ENCODE measurements around the gene PAK1.
"Not testable (repeated sequence)": the region's sequence is repeated elsewhere in the genome, so short reads cannot be mapped to it uniquely, and the experiment has no call there.

Gene PAK1

DNA sequence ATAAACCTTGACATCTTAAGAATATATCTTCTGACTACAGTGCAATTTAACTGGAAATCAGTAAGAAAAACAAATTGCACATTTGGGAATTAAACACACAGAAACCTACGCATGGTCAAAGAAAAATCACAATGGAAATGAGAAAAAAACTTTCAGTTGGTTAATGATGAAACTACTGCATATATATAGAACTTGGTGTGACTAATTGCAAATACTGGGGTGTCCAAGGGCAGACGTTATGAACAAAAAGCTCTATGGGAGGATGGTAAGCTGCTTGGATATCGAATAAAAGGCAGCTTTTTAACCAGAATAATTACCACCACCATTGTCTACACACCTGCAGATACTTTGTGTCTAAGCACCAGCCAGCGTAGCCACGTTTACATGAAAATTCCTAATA is 173.2 kb downstream of the PAK1 start:
- no peak for DNase-seq

DNA sequence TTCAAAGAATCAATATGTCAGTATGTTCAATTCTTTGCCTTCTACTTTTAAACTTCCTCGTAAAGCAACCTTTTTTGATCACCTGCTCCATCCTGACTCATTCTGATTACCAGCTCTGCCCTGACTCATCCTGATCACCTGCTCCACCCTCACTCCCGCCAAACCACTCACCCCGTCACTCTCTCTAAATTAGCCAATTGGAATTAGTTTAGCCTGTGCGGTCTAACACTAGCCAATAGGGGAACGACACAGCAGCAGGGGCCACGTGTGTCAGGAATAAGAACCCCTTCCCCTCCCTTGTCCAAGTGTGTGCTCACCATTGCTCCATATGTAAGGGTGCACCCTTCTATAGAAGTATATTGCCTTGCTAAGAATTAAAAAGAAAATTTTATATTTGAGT is 173.9 kb downstream of the PAK1 start:
- DNase-seq: not testable (repeated sequence)

DNA sequence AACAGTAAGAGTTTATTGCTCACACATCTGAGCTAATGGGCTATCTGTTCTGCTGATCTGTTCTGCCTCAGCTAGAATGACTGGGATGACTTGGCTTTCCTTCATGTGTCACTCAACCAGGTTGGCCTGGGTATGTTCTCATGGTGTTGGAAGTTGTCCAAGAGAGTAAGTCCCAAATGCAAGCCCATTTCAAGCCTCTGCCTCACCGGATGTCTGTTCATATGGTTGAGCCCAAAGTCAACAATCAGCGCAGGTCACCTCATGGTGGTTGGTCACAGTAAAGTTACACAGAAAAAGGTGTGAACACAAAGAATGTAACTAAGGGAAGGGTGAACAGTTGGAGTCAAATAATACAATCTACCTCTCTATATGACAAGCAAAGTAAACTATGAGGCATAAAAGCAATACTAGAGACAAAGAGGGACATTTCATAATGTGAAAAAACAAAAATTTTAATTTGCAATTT is 174.3 kb downstream of the PAK1 start:
- DNase-seq: no peak

DNA sequence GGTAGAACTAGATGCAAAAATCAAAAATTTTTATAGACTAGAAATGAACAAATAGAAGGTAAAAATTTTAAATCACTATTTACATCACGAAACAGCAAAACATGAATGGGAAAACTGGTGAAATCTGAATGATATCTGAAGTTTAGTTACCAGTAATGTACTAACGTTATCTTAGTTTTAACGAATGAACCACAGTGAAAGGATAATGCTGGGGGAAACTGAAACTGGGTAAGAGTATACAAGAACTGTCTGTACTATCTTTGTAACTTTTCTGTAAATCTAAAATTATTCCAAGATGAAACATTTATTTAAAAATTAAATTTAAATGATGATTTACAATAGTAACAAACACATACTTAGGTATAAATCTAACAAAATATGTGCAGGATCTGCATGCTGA is 179.9 kb downstream of the PAK1 start:
- DNase-seq: no peak

DNA sequence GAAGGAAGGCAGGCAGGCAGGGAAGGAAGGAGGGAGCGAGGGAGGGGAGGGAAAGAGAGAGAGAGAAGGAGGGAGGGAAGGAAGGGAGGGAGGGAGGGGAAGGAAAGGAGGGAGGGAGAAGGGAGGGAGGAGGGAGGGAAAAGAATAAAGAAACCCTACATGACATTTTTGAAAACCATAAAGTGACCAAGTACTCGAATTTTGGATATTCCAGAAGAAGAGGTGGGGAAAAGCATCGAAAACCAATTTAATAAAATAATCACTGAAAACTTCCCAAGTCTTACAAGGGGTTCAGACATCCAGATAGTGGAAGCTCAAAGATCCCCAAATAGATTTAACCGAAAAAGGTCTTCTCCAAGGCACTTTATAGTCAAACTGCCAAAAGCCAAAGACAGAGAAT is 184.2 kb downstream of the PAK1 start:
- no peak for DNase-seq

DNA sequence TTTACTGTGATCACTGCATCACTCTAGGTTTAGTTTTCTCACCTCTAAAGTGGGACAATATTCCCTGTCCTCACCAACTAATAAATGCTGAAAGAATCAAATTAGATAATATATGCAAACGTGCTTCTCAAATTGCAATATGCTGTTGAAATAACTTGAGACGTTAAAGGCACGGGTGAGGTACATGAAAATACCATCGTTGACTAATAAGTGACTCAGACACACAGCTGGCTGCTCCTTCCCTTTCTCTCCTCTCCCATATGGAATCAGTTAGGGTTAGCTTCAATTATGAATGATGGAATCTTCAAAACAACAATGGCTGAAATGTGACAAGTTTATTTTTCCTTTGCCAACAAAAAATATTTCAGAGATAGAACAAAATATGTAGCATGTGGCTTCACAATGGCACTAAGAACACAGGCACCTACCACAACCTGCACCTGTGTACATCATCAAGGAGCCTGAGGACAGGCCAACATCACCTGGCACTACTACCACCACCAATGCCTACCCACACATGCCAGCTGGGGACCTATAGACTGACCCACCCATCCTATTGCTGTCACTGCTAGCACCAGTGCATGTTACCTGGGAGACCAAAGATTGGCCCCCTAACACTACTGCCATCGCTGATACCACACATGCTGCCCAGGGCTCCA is 186.2 kb downstream of the PAK1 start:
- no peak for DNase-seq

DNA sequence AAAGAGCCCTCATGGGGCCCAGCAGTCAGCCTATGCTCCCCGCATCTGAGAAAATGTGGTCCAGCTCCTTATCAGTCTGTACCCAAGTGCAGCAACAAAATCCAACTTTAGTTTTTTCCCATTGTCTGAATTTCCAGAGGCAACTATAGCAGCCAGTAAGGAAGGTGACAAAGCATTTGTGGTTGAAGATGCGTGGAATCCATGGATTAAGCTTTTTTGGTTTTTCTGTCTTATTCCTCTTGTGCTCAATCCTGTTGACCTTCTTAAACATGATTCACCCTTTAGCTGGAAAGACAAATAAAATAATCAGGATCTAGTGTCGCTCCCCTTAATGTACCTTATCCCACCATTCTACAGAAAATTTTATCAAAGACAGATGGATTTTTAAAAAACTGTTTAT is 186.8 kb downstream of the PAK1 start:
- no peak for DNase-seq

DNA sequence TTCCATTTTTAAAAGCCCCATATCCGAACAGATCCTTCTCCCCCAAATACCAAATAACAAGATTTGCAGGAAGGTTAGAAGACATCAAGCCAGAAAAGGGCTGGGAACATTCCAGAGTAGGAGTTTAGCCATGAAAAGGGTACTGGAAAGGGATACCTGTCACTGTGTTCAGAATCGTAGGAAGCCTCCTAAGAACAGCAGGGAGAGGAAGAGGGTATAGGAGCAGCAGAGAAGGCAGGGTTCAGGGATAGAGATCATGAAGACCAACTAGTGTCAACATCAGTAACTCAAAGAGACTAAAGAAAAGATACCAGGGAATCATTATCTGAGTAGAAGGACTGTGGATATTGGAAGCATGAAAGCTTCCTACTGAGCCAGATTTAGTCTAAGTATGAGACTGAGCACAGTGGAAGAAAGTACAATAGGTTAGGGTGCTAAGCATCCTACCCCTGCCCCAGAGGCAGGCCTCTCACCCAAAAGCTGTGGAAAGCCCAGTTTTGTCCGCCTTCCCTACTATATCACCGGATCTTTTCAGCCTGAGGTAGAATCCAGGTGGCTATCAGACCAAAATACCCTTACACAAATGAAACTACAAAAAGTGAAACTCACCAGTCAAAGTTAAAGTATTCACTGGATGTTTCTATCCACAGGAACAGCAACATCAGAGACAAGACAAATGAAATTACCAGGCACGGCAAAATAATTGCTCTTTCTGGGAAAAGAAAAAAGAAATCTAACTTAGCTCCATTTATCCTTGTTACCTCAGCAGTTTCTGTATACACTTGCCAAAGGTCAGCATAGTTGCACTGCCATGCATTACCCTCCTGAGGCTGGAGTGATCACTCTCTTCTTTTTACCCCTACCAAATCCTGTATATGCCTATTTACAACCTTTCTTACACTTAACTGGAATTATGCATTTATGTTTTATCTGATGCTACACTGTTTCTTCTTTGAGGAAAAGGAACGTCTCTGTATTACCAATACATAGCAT is 189.1 kb downstream of the PAK1 start:
- no peak for DNase-seq

DNA sequence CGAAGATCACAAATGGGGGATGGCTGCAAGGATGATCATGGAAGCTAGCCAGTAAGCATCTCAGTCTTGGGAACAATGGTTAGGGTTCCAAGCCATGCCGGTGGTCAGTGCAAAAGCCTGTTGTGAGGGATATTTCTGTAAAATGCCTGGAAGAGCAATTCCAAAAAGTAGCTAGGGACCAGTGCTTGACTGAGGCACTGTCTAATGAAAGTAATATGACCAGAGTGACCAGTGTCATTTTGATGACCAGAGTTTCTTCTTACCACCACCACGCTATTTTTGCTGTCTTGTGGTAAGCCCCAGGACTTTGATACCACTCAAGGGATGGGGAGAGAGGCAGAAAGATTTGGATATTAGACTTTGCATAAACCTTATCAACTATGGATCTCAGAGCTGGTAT is 190.8 kb downstream of the PAK1 start:
- DNase-seq: no peak

DNA sequence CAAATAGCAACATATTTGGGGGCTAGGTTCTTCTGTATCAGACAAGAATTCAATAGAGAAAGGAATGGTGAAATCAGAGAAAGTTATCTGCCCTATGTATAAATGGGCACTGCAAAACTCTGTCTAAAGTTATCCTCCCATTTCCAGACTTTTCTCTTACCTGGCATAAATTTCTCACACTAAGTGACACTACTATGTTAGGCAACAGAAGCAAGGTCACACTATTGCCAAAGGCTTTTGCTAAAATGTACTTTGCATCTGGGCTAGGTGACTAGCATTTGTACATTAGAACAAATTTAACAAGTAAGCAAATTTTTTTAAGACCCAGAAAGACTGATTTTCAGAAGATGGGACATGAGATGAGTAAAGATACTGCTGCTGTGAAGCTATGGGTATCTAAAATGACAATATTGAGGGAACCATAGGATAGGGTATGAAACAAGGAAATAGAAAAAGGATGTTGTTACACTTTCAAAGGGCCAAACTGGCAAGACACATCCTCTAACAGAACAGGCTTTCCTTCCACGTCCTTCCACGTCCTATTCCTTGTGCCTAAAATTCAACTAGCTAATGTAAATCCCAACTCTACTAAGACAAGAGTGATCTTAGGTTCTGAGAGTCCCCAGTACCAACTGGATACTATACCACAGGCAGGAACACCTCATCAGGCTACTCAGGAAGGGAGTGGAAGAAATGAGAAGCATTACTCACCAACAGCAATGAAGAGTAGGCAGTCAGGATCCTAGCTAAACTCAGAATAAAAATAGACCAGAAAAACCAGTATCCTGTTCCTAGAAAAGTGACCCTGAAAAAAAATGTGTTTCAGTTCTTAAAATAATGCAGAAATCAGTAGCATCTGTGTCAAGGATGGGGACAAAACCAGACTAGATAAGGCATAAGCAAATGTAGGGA is 195.0 kb downstream of the PAK1 start:
- DNase-seq: no peak

DNA sequence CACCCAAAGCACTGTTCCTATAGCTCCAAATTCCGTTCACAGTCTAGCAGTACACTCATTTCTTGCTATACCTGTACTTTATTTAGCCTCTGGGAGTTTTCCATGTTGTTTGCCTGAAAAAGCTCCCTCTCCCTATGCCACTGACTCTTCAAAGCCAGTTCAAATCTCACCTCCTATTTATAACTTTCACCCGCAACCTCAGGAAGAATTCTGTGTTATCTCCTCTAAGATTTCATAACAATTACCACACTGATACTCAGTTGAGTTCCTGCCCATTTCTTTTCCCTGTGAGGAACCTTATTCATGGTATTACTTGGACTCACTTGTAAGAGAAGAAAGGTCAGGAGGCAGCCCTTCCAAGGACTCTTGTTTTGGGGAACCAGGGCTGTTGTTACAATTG is 197.6 kb downstream of the PAK1 start:
- no peak for DNase-seq
